Calu3 (cell line): ENCODE results near the gene BACH2. TPM values are rescaled to one million over a fixed set of nuclear protein-coding genes. Genes with fewer than 3 reads are reported as not detected.
A peak's percentile ranks its signal among the peaks of the same experiment; 100 is the strongest.

Source experiments
- BruUV-seq: library from RNA; stranded (reverse); fragments of 400-500 nt; replicated peaks from 2 replicates; lab custom pipeline; 2021; lab: Mats Ljungman, UMichigan
- CTCF ChIA-PET: fragments of 300-600 bp; sonication (Branson Sonifier 250); formaldehyde crosslinking; loops from one replicate; lab custom pipeline; 2022; ENCODE audit warnings: antibody characterized with exemption; lab: Charles Lee
- DNase-seq: peaks from one replicate; pipeline ENCODE4 v3.0.0; 2022
- H3K27ac Mint-ChIP-seq: one replicate; pipeline ENCODE4 v1.8.0; 2022; ENCODE audit warnings: mixed read lengths; ENCODE audit not compliant: unreplicated experiment
- H3K27me3 Mint-ChIP-seq: one replicate; pipeline ENCODE4 v1.8.0; 2022; ENCODE audit warnings: mixed read lengths; ENCODE audit not compliant: unreplicated experiment
- H3K36me3 Mint-ChIP-seq: one replicate; pipeline ENCODE4 v1.8.0; 2022; ENCODE audit warnings: mild to moderate bottlenecking, moderate library complexity, mixed read lengths; ENCODE audit not compliant: insufficient read depth, unreplicated experiment
- H3K4me1 Mint-ChIP-seq: one replicate; pipeline ENCODE4 v1.8.0; 2022; ENCODE audit warnings: mild to moderate bottlenecking, low read depth, mixed read lengths; ENCODE audit not compliant: unreplicated experiment
- H3K4me3 Mint-ChIP-seq: one replicate; pipeline ENCODE4 v1.8.0; 2022; ENCODE audit warnings: mild to moderate bottlenecking, low read depth, moderate library complexity, mixed read lengths; ENCODE audit not compliant: unreplicated experiment
- H3K9me3 Mint-ChIP-seq: one replicate; pipeline ENCODE4 v1.8.0; 2022; ENCODE audit warnings: low read depth, mixed read lengths; ENCODE audit not compliant: unreplicated experiment
- intact Hi-C: fragments of 100-400 bp; cut with micrococcal nuclease; formaldehyde crosslinking; loops from one replicate; pipeline ENCODE4 v1.10.0; 2022; ENCODE audit not compliant: unreplicated experiment
- total RNA-seq: library from RNA; stranded (reverse); gene quantifications from 2 replicates; pipeline ENCODE4 v1.2.3, GENCODE V29; 2022
- TF ChIP-seq, protein P1 (sequence below): fragments of 200-600 bp; IDR thresholded peaks from one replicate; pipeline ENCODE4 v1.8.0; 2022; ENCODE audit warnings: antibody characterized with exemption; ENCODE audit not compliant: unreplicated experiment

Gene BACH2
- total RNA-seq, 1 experiment from 2014 or later, result 7.2 TPM

DNA sequence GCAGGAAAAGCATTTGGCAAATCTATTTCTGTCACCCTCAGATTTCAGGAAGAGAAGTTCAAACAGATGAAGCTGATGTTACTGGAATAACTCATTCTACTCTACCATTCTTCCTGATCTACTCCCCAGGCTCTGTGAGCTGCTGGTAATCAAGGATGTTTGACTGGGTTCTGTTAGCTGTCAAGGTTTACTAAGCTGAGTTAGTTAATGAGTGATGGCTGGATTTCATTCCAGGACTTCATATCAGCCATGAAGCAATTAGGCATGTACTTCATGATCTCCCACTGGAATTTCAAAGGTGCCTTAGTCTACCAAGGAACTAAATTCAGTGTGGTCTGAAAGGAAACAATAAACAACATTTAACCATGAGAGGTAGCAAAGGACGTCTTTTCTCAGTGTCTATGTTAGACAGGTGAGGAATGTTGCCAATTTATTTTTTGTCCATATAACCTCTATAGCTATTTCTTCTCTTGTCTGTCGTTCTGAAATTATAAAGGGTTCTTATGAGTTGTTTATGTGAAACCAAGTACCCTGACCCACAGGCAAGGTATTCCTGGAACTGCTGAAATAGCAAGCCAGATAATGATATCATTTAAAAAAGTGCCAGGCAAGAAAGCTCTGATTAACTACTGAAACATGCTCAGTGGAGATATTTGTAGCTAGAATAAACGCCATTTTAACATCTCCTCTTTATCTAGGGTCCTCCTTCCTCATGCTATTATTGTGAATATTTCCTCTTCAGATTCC is 112.9 kb downstream of the BACH2 start:
- CTCF ChIA-PET, result interaction anchor here (0.9 to 2.2 kb wide), 5 partner anchors 14 to 1216 kb away, joined by 3 to 12 read pairs (median 5); no protein-coding TSS in a partner anchor
- H3K27me3 Mint-ChIP-seq, result no peaks in the 10 kb centered on the region
- H3K27ac Mint-ChIP-seq, result peak overlapping the region; percentile 83

DNA sequence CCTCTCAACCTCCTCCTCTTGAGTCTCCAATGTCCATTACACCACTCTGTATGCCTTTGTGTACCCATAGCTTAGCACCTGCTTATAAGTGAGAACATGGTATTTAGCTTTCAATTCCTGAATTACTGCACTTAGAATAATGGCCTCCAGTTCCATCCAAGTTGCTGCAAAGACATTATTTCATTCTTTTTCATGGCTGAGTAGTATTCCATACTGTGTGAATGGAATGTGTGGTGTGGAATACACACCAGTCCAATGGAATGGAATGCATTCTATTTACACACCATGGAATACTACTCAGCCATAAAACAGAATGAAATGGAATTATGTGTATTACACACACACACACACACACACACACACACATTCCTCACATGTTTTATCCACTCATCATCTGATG is 116.1 kb downstream of the BACH2 start:
- peaks cover 32% of the 10 kb centered on the region for H3K4me1 Mint-ChIP-seq
- TF ChIP-seq, protein P1, sequence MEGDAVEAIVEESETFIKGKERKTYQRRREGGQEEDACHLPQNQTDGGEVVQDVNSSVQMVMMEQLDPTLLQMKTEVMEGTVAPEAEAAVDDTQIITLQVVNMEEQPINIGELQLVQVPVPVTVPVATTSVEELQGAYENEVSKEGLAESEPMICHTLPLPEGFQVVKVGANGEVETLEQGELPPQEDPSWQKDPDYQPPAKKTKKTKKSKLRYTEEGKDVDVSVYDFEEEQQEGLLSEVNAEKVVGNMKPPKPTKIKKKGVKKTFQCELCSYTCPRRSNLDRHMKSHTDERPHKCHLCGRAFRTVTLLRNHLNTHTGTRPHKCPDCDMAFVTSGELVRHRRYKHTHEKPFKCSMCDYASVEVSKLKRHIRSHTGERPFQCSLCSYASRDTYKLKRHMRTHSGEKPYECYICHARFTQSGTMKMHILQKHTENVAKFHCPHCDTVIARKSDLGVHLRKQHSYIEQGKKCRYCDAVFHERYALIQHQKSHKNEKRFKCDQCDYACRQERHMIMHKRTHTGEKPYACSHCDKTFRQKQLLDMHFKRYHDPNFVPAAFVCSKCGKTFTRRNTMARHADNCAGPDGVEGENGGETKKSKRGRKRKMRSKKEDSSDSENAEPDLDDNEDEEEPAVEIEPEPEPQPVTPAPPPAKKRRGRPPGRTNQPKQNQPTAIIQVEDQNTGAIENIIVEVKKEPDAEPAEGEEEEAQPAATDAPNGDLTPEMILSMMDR, result no peak
- no peak overlapping the region for H3K4me3 Mint-ChIP-seq
- no peaks in the 10 kb centered on the region for H3K9me3 Mint-ChIP-seq
- no peak overlapping the region for H3K27ac Mint-ChIP-seq
- no peaks in the 10 kb centered on the region for H3K27me3 Mint-ChIP-seq
- CTCF ChIA-PET, result no interaction called here
- BruUV-seq, result no TSS peak
- DNase-seq, result no peak
- intact Hi-C loops, result loop anchor here (10.0 kb wide), 2 partner anchors 214 to 236 kb away; no protein-coding TSS in a partner anchor
- H3K36me3 Mint-ChIP-seq, result no peaks in the 10 kb centered on the region

More for the DNA sequence above, 112.9 kb downstream of the BACH2 start:
- DNase-seq, result peak; percentile 26
- Mint-ChIP-seq H3K36me3 (no peaks in the 10 kb centered on the region), H3K4me3 (no peak overlapping the region), H3K9me3 (no peaks in the 10 kb centered on the region), H3K4me1 (peaks cover 32% of the 10 kb centered on the region)
- intact Hi-C loops, result loop anchor here (2.0 to 10.0 kb wide), 5 partner anchors 35 to 239 kb away; no protein-coding TSS in a partner anchor
- no TSS peak for BruUV-seq
- TF ChIP-seq, protein P1, result no peak

DNA sequence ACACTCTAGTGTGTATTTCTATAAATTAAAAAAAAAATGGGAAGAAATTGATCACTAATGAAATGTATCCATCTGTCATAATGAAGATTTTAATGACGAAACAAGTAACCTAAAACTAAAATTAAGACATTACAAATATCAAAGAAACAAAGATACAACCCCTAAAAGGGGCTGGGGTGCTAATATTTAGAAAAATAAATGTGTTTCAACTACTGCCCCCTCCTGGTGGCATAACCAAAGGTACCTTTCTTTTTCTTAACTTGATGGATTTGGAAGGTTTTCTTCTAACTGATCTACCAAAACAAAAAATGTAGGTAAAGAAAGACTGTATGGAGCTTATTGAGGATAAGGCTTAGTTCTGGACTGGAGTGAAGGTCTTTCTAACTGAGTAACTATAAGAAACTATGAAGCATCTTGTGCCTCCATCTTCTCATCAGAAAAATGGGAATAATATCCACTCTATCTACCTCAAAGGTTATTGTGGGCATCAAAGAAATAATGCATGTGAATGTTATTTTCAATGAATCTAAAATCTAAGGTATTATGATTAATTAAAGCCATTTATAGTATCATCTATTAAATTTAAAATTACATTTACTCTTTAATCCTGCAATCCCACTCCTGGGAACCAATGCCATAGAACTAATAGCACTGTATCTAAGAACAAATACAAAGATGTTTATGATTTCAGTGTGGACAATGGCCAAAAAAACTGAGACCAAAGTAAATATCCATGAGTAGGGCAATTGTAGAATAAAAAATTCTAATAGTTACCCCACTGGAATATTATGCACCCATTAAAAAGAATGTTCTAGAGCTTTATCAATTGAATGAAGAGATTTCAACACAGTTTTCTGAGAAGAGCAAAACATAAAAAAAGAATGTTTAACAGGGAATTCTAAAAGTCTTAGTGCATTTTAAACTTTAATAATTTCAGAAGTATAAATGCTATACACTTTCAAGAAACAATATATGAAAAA is 117.2 kb downstream of the BACH2 start:
- BruUV-seq, result no TSS peak
- H3K27ac Mint-ChIP-seq, result no peak overlapping the region
- H3K4me1 Mint-ChIP-seq, result peaks cover 25% of the 10 kb centered on the region
- CTCF ChIA-PET, result interaction anchor here (0.6 kb wide), 1 partner anchor 60 kb away, joined by 3 read pairs; no protein-coding TSS in a partner anchor
- DNase-seq, result no peak
- H3K4me3 Mint-ChIP-seq, result no peak overlapping the region
- H3K9me3 Mint-ChIP-seq, result no peaks in the 10 kb centered on the region
- intact Hi-C loops, result loop anchor here (10.0 kb wide), 2 partner anchors 215 to 235 kb away; no protein-coding TSS in a partner anchor
- no peaks in the 10 kb centered on the region for H3K27me3 Mint-ChIP-seq
- H3K36me3 Mint-ChIP-seq, result no peaks in the 10 kb centered on the region
- TF ChIP-seq, protein P1, result peak; percentile 45

GRCh38 chr6:90178384-90178855 is 118.2 kb downstream of the BACH2 start:
- TF ChIP-seq, protein P1, result no peak
- peaks cover 14% of the 10 kb centered on the region for H3K4me1 Mint-ChIP-seq
- CTCF ChIA-PET, result no interaction called here
- BruUV-seq, result no TSS peak
- no peaks in the 10 kb centered on the region for H3K36me3 Mint-ChIP-seq
- H3K4me3 Mint-ChIP-seq, result no peak overlapping the region
- DNase-seq, result no peak
- intact Hi-C loops, result no loop called here
- H3K9me3 Mint-ChIP-seq, result no peaks in the 10 kb centered on the region
- no peak overlapping the region for H3K27ac Mint-ChIP-seq
- no peaks in the 10 kb centered on the region for H3K27me3 Mint-ChIP-seq
